HEK293 (cell line): ENCODE results near the gene AHCTF1.

ENCODE experiments used
- CTCF ChIA-PET: fragments of 350-600 bp; formaldehyde crosslinking; extraction: SDS; loops from one replicate; lab custom pipeline; 2021; ENCODE audit warnings: antibody characterized with exemption; lab: Yijun Ruan, JAX
- POLR2A ChIA-PET: fragments of 300-600 bp; formaldehyde crosslinking; extraction: SDS; loops from one replicate; lab custom pipeline; 2020; ENCODE audit warnings: antibody characterized with exemption, inconsistent platforms; lab: Yijun Ruan, JAX
- H3K27ac ChIP-seq: fragments of 200-500 bp; sonication (Bioruptor generic); 2 replicates; pipeline ENCODE4 v1.5.1; 2014; ENCODE audit warnings: low read depth, low read length, control low read depth, inconsistent platforms; ENCODE audit errors: extremely low read depth
- H3K36me3 ChIP-seq, 2 experiments: fragments of 200-500 bp in 1 of 2; sonication (Bioruptor generic) in 1 of 2; 1 replicate in 1 of 2; 2 replicates in 1 of 2; pipeline ENCODE4 v1.5.1; 2014 to 2017; ENCODE audit warnings: inconsistent platforms in 2 of 2, low read length in 2 of 2; ENCODE audit not compliant: control insufficient read depth in 2 of 2, insufficient read depth in 1 of 2
- H3K4me1 ChIP-seq: fragments of 200-500 bp; sonication (Bioruptor generic); 2 replicates; pipeline ENCODE4 v1.5.1; 2014; ENCODE audit warnings: mild to moderate bottlenecking, low read length, inconsistent platforms; ENCODE audit not compliant: control insufficient read depth, insufficient read depth
- H3K4me3 ChIP-seq: 2 replicates; pipeline ENCODE4 v1.5.1; 2011; ENCODE audit warnings: low read depth, mild to moderate bottlenecking, control low read depth, low read length, moderate library complexity
- H3K9me3 ChIP-seq: fragments of 200-500 bp; sonication (Bioruptor generic); 2 replicates; pipeline ENCODE4 v1.5.1; 2014; ENCODE audit warnings: low read depth, low read length, inconsistent platforms; ENCODE audit not compliant: control insufficient read depth, insufficient read depth
- INSM2 ChIP-seq: fragments of 450-650 bp; formaldehyde crosslinking; IDR thresholded peaks from 2 replicates; pipeline ENCODE4 v1.5.1; 2016; ENCODE audit warnings: missing biosample characterization, missing genetic modification characterization
- PBX3 ChIP-seq: sonication (generic); formaldehyde crosslinking; IDR thresholded peaks from 2 replicates; pipeline ENCODE4 v1.8.1; 2022; ENCODE audit warnings: mild to moderate bottlenecking, moderate library complexity, missing genetic modification reagents
- REPIN1 ChIP-seq: fragments of 450-650 bp; formaldehyde crosslinking; IDR thresholded peaks from 2 replicates; pipeline ENCODE4 v1.5.1; 2017; ENCODE audit warnings: missing biosample characterization, missing genetic modification characterization, low read depth
- SALL2 ChIP-seq: fragments of 450-650 bp; formaldehyde crosslinking; IDR thresholded peaks from 2 replicates; pipeline ENCODE4 v1.5.0; 2017; ENCODE audit warnings: missing biosample characterization, mild to moderate bottlenecking, missing genetic modification characterization, borderline replicate concordance
- ZBTB17 ChIP-seq: fragments of 450-650 bp; formaldehyde crosslinking; IDR thresholded peaks from 2 replicates; pipeline ENCODE4 v1.5.1; 2016; ENCODE audit warnings: missing biosample characterization, missing genetic modification characterization
- ZBTB48 ChIP-seq: fragments of 450-650 bp; formaldehyde crosslinking; IDR thresholded peaks from 2 replicates; pipeline ENCODE4 v1.5.1; 2016; ENCODE audit warnings: missing biosample characterization, missing genetic modification characterization
- ZNF341 ChIP-seq: fragments of 450-650 bp; formaldehyde crosslinking; IDR thresholded peaks from 2 replicates; pipeline ENCODE4; 2016; ENCODE audit warnings: low read depth, missing biosample characterization, missing genetic modification characterization
- ZNF37A ChIP-seq: fragments of 450-650 bp; IDR thresholded peaks from 2 replicates; pipeline ENCODE4 v1.5.1; 2018; ENCODE audit warnings: missing biosample characterization, missing genetic modification characterization
- ZNF394 ChIP-seq: fragments of 450-650 bp; formaldehyde crosslinking; IDR thresholded peaks from 2 replicates; pipeline ENCODE4 v1.5.1; 2016; ENCODE audit warnings: missing biosample characterization, missing genetic modification characterization, mild to moderate bottlenecking, moderate library complexity, borderline replicate concordance
- ZNF398 ChIP-seq: fragments of 450-650 bp; formaldehyde crosslinking; IDR thresholded peaks from 2 replicates; pipeline ENCODE4 v1.5.1; 2017; ENCODE audit warnings: missing biosample characterization, missing genetic modification characterization
- ZNF423 ChIP-seq: fragments of 450-650 bp; formaldehyde crosslinking; IDR thresholded peaks from 2 replicates; pipeline ENCODE4 v1.5.1; 2016; ENCODE audit warnings: missing biosample characterization, missing genetic modification characterization
- ZNF48 ChIP-seq: fragments of 450-650 bp; formaldehyde crosslinking; IDR thresholded peaks from 2 replicates; pipeline ENCODE4 v1.5.1; 2016; ENCODE audit warnings: missing biosample characterization, missing genetic modification characterization
- ZNF514 ChIP-seq: fragments of 450-650 bp; formaldehyde crosslinking; IDR thresholded peaks from 2 replicates; pipeline ENCODE4 v1.5.1; 2016; ENCODE audit warnings: missing biosample characterization, missing genetic modification characterization
- ZNF529 ChIP-seq: fragments of 450-650 bp; formaldehyde crosslinking; IDR thresholded peaks from 2 replicates; pipeline ENCODE4 v1.5.1; 2017; ENCODE audit warnings: missing genetic modification characterization, missing biosample characterization; ENCODE audit not compliant: insufficient replicate concordance
- ZNF621 ChIP-seq: fragments of 450-650 bp; formaldehyde crosslinking; IDR thresholded peaks from 2 replicates; pipeline ENCODE4 v1.5.1; 2017; ENCODE audit warnings: missing biosample characterization, missing genetic modification characterization
- ZNF677 ChIP-seq: fragments of 450-650 bp; IDR thresholded peaks from 2 replicates; pipeline ENCODE4 v1.5.0; 2018; ENCODE audit warnings: missing biosample characterization, mild to moderate bottlenecking, missing genetic modification characterization, moderate library complexity
- ZNF747 ChIP-seq: fragments of 450-650 bp; formaldehyde crosslinking; IDR thresholded peaks from 2 replicates; pipeline ENCODE4 v1.5.1; 2016; ENCODE audit warnings: missing biosample characterization, missing genetic modification characterization
- ZNF792 ChIP-seq: fragments of 450-650 bp; formaldehyde crosslinking; IDR thresholded peaks from 2 replicates; pipeline ENCODE4 v1.5.1; 2016; ENCODE audit warnings: missing biosample characterization, missing genetic modification characterization
- ZNF843 ChIP-seq: fragments of 450-650 bp; formaldehyde crosslinking; IDR thresholded peaks from 2 replicates; pipeline ENCODE4 v1.5.1; 2016; ENCODE audit warnings: missing biosample characterization, missing genetic modification characterization
- TF ChIP-seq, protein P1 (sequence below): fragments of 450-650 bp; formaldehyde crosslinking; IDR thresholded peaks from 2 replicates; pipeline ENCODE4 v1.5.1; 2017; ENCODE audit warnings: missing biosample characterization, missing genetic modification characterization
- TF ChIP-seq, protein P2 (sequence below): fragments of 450-650 bp; formaldehyde crosslinking; IDR thresholded peaks from 2 replicates; pipeline ENCODE4 v1.5.1; 2016; ENCODE audit warnings: missing biosample characterization, missing genetic modification characterization

The AHCTF1 gene

DNA sequence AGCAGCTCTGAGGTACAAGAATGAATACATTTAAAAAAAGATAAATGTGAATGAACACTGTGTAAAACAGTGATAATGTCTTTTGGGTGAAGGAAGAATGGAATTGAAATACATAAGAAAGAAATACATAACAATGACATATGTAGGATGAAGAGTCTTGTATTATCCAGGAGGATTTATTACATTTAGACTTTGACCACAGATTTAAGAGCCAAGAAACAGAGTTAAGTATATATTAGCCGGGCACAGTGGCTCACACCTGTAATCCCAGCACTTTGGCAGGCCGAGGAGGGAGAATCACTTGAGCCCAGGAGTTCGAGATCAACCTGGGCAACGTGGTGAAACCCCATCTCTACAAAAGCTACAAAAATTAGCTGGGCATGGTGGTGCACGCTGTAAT lies 127.9 kb downstream of the AHCTF1 start:
- ChIA-PET CTCF (no interaction called here), POLR2A (no interaction called here)
- TF ChIP-seq ZNF792, result no peak
- Histone ChIP-seq H3K4me1 (no peaks in the 10 kb centered on the region), H3K27ac (no peak overlapping the region), H3K4me3 (no peak overlapping the region), H3K36me3 (no peaks in the 10 kb centered on the region), H3K9me3 (no peaks in the 10 kb centered on the region)

DNA sequence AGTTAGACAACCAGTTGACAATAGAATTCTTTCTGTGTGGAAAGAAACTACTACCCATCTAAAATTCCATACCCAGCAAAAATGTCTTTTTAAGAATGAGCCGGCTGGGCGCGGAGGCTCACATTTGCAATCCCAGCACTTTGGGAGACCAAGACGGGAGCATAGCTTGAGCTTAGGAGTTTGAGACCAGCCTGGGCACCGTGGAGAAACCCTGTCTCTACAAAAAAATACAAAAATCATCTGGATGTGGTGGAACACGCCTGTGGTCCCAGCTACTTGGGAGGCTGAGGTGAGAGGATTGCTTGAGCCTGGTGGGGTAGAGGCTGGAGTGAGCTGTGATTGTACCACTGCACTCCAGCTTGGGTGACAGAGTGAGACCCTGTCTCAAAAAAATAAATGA lies 128.4 kb downstream of the AHCTF1 start:
- CTCF ChIA-PET, result no interaction called here
- TF ChIP-seq REPIN1 (tag by site-specific recombination) (no peak), ZBTB48 (tag by site-specific recombination) (no peak), ZNF747 (no peak)
- TF ChIP-seq, protein P1, sequence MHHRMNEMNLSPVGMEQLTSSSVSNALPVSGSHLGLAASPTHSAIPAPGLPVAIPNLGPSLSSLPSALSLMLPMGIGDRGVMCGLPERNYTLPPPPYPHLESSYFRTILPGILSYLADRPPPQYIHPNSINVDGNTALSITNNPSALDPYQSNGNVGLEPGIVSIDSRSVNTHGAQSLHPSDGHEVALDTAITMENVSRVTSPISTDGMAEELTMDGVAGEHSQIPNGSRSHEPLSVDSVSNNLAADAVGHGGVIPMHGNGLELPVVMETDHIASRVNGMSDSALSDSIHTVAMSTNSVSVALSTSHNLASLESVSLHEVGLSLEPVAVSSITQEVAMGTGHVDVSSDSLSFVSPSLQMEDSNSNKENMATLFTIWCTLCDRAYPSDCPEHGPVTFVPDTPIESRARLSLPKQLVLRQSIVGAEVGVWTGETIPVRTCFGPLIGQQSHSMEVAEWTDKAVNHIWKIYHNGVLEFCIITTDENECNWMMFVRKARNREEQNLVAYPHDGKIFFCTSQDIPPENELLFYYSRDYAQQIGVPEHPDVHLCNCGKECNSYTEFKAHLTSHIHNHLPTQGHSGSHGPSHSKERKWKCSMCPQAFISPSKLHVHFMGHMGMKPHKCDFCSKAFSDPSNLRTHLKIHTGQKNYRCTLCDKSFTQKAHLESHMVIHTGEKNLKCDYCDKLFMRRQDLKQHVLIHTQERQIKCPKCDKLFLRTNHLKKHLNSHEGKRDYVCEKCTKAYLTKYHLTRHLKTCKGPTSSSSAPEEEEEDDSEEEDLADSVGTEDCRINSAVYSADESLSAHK, result no peak
- Histone ChIP-seq H3K36me3 (no peaks in the 10 kb centered on the region), H3K9me3 (no peaks in the 10 kb centered on the region), H3K4me3 (no peak overlapping the region), H3K27ac (no peak overlapping the region), H3K4me1 (no peaks in the 10 kb centered on the region)
- POLR2A ChIA-PET, result no interaction called here

DNA sequence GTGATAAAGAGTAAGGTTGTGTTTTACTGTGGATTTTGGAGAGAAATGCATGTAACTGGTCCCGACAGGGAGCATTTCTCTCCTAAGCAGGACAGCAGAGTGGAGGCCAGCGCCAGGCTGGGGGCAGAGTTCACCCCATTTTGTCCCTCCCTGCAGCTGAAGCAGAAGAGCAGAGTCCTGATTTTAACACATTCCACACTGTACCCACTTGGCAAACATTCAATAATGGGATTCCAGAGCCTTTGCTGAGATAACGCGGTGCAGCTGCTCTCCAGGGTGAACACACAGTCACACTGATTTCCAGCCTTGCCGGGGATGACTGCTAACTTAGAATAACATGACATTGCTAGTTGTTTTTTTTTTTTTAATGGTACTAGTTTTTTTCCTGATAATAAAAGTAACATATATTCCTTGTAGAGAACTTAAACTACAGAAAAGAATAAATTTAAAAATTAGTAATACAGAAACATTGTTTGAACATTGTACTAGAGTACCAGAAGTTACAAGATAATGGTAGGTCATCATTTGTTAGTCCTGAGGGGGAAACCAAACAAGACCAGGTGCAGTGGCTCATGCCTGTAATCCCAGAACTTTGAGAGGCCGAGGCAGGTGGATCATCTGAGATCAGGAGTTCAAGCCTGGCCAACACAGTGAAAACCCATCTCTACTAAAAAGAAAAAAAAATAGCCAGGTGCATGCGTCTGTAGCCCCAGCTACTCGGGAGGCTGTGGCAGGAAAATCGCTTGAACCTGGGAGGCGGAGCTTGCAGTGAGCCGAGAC lies 130.3 kb downstream of the AHCTF1 start:
- H3K27ac ChIP-seq, result no peak overlapping the region
- CTCF ChIA-PET, result no interaction called here
- H3K9me3 ChIP-seq, result no peaks in the 10 kb centered on the region
- POLR2A ChIA-PET, result no interaction called here
- TF ChIP-seq ZNF747 (no peak), ZNF394 (no peak), ZNF37A (tag by site-specific recombination) (no peak), ZNF529 (no peak), ZNF398 (no peak), ZNF621 (tag by site-specific recombination) (no peak), ZBTB17 (no peak), ZNF48 (tag by site-specific recombination) (no peak), SALL2 (tag by site-specific recombination) (no peak), ZNF514 (no peak), INSM2 (tag by site-specific recombination) (no peak), ZNF423 (no peak), PBX3 (no peak), ZNF677 (no peak), ZNF843 (tag by site-specific recombination) (no peak), ZNF341 (tag by site-specific recombination) (no peak)
- TF ChIP-seq, protein P2, sequence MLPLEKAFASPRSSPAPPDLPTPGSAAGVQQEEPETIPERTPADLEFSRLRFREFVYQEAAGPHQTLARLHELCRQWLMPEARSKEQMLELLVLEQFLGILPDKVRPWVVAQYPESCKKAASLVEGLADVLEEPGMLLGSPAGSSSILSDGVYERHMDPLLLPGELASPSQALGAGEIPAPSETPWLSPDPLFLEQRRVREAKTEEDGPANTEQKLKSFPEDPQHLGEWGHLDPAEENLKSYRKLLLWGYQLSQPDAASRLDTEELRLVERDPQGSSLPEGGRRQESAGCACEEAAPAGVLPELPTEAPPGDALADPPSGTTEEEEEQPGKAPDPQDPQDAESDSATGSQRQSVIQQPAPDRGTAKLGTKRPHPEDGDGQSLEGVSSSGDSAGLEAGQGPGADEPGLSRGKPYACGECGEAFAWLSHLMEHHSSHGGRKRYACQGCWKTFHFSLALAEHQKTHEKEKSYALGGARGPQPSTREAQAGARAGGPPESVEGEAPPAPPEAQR (tag by site-specific recombination), result no peak
- H3K4me3 ChIP-seq, result no peak overlapping the region
- no peaks in the 10 kb centered on the region for H3K36me3 ChIP-seq
- no peaks in the 10 kb centered on the region for H3K4me1 ChIP-seq
